Activated naive CD8-positive, alpha-beta T cell treated with anti-CD3 and anti-CD28 coated beads, Interleukin-2, amount 50 U/mL, for 16 hours (primary cell): ENCODE results near the gene TTC21A.

Source experiments
- DNase-seq: peaks from one replicate; pipeline ENCODE4 v3.0.0-alpha.2; 2020; ENCODE audit warnings: low read depth, low spot score

The TTC21A gene

DNA sequence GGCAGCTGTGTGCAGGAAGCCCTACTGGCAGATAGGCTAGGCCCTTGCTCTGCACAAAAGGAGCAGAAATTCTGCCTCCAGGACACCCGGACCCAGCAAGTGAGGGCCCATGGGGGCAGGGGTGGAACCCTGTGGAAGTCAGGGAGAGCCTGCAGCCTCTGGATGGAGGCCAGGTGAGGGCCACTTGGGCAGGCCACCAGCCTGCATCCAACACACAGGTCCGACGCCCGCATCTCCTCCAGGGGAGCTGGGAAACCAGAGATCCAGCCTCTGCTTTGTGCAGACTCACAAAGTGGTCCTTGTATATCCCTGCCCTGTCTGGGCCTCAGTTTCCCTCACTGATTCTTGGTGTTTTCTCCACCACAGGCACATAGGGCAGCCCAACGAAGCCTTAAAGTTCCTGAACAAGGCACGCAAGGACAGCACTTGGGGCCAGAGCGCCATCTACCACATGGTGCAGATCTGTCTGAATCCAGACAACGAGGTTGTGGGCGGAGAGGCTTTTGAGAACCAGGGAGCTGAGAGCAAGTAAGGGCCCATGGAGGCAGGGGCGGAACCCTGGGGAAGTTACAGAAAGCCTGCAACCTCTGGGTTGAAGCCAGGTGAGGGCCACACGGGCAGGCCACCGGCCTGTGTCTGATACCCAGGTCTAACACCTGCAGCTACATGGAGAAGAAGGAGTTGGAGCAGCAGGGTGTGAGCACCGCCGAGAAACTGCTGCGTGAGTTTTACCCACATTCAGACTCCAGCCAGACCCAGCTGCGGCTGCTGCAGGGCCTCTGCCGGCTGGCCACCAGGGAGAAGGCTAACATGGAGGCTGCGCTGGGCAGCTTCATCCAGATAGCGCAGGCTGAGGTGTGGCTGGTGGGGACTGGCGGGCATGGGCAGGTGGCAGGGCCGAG, 29.3 kb downstream of the TTC21A start:
- no peak for DNase-seq

DNA sequence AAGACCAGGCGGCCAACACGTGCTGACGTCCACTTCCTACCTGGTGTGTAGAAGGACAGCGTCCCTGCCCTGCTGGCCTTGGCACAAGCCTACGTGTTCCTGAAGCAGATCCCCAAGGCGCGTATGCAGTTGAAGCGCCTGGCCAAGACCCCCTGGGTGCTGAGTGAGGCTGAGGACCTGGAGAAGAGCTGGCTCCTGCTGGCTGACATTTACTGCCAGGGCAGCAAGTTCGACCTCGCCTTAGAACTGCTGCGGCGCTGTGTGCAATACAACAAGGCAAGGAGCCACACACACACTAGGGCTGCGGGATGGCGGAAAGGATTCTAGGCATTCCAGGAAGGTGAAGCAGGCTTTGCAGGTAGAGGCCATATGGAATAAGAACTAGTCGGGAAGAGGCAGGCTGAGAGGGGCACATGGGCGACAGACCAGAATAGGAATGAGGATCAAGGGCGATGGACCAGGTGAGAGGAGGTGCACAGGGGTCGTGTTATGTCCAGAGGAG, 30.0 kb downstream of the TTC21A start:
- DNase-seq = no peak

DNA sequence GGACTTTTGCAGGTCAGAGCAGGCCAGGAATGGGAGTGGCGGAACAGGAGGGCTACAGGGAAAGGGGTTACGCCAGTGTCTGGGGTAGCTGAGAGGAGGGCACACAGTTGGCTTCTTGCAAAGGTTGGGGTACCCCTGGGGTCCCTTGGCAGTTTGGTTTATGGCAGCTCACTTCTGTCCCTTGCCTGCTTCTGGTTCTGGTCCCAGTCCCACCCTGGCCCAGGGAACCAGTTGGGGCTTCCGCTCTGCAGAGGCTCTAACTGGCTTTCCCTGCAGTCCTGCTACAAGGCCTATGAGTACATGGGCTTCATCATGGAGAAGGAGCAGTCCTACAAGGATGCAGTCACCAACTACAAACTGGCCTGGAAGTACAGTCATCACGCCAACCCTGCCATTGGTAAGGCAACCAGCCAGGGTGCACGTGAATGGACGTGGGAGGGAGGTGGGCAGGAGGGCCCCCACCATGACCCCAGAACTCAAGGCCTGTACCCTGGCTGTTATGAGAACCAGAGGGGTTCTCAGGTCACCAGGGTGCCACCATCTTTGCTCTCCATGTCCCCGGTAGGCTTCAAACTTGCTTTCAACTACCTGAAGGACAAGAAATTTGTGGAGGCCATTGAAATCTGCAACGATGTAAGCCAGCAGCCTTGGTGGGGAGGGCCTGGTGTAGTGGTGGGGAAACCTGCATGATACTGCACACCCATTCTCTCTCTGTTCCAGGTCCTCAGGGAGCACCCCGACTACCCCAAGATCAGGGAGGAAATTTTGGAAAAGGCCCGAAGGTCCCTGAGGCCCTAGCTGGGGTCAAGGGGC, 30.7 kb downstream of the TTC21A start:
- DNase-seq = no peak

DNA sequence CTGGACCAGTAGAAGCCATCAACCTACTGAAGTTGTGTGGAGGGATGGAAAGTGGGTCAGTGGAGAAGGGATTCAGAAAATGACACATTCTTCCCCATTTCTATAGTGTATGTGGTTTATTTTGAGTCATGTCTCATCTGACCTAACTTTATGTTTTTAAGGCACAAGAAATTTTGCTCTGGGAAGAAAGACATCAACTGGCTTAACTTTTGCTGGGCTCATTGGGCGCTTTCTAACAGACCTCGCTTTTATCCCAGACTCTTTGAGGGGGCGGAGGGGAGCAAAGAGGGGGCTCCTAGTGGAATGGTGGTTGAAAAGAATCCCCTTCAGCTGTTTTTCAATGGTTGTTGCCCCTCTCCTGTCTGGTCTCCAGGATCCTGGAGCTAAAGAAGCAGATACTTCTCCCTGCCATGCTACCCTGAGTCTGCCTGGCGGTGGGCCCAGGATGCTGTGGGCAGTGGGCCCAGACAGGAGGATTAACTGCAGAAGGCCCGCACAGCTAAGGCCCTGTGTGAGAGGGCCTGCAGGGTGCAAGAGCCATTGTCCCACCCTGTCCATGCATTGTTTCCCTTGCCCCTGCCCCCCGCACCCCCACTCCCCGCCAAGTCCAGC, 31.4 kb downstream of the TTC21A start:
- no peak for DNase-seq

DNA sequence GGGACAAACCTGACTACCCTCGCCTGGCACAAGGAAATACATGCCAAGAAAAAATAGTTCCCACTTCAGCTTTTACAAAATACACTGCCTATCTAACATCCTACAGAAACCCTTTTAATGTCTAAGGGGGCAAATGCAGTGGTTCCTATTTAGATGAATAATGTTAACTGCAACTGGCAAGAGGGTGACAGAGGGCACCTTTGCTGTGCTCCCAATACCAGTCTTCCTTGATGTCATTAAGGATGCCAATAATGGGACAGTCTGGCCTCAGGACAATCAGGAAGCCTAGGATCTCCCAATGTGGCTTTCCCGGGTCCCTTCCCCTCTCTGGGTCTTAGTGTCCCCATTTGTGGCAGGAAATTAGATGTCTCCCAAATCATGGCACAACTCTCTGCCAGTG, 32.0 kb downstream of the TTC21A start:
- no peak for DNase-seq

DNA sequence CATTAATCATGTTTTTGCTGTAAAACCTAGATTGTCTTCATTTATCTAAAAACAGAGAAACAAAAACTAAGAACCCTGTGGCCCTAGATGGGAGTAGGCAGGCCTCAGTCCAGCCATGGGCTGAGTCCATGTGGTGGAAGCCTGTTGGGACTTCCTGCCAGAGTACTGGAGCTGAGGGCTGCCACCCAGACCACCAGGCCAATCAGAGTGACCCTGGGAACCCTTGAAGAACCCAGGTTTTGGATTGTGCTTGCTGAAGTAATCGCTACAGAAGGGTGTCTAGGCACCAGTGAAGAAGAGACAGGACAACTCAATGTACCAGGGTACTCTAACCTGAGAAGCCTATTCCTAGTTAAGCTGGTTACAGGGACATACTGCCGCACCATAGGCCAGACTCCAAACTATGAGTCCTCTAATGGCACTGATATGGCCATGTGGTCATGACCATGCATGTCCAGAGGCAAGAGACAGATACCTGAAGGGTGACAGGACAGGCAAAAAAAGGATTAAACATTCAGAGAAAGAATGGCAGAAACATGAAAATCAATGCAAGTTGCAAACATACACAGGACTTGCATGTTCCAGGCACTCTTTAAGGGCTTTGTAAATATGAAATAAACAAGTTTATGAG, 33.0 kb downstream of the TTC21A start:
- DNase-seq = no peak

DNA sequence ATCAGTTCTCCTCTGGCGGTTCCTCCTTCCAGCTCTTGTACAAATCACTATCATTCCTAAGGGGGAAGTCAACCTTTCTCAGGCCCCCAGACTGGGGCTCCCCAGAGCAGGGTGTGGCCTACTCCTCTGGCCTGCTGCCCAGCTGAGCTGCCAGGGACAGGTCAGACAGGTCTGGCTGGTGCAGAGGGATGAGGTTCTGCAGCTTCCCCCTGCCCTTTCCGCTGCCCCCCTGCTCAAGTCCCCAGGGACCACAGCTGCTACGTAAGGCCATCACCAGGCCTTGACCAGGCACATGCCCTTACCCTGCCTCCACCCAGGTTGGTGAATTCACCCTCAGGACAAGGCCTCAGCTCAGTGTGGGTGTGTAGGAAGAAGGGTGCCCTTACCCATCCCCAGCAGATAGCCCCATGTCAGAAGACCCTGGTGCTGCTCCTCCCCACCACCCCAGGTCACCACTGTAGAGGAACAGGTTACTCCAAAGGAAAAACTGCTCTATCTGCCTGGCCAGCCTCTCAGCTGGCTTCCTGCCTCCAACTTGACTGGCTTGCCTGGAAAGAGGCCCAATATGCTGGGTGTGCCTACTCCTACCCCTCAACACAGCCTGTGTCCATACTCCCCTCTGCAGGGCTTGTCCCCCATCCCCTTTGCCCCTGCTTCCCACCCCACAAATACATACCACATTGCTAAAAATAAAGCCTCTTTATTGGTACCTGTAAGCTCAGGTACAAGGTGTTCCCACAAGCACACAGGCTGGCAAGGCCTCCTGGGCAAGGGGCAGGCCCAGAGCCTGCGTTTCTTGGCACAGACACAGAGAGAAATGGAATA, 33.9 kb downstream of the TTC21A start:
- DNase-seq = no peak

DNA sequence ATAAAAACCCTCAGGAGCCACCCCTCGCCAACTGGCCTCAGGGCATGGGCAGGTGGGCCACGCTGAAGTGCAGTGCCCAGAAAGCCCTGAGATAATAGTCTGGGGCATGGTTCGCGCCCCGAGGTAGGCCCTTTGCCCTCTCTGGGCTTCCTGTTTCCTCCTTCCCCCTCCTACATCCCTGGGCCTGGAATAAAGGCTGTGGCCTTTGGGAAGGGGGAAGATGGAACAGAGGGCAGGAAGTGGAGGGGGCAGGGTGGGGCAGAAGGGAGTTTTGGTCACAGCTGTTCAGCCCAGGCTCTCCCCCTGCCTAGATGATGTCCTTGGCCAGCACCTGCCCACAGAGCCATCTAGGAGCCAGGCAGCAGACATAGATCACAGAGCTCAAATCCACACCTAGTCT, 34.6 kb downstream of the TTC21A start:
- DNase-seq = no peak

DNA sequence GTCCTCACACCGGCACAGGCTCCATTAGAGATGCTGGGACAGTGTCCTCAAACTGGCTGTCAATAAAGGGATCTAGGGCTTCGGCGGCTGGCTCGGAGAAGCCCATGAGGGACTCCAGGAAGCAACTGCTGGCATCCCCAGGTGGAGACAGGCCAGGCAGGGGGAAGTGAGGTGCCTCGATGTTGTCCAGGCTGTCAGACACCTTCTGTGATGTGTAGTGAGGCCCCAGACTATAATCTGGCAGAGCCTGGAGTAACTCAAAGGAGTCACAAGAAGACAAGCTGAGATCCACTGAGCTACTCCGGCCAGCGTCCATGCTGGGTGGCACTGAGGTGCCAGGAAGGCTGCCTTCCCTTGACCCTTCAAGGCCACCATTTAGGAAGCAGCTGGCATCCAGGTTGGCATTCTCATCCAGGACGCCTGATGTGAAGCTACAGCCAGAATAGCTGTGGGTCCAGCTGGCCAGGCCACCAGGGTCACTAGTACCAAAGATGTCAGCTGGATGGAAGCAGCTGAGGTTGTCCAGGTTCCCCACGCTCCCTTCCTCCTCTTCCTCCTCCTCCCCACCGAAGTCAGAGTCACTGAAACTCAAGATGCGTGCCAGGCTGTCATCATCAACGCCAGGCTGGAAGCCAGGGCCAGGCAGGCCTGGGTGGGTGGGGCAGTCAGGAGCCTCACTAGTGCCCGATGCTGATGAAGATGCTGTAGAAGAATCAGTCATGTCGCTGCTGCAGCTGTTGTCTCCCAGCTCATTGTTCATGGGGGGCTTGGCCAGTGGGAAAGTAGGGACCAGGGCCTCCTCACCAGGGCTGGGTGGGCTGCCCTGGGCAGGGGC, 35.8 kb downstream of the TTC21A start:
- DNase-seq = no peak

DNA sequence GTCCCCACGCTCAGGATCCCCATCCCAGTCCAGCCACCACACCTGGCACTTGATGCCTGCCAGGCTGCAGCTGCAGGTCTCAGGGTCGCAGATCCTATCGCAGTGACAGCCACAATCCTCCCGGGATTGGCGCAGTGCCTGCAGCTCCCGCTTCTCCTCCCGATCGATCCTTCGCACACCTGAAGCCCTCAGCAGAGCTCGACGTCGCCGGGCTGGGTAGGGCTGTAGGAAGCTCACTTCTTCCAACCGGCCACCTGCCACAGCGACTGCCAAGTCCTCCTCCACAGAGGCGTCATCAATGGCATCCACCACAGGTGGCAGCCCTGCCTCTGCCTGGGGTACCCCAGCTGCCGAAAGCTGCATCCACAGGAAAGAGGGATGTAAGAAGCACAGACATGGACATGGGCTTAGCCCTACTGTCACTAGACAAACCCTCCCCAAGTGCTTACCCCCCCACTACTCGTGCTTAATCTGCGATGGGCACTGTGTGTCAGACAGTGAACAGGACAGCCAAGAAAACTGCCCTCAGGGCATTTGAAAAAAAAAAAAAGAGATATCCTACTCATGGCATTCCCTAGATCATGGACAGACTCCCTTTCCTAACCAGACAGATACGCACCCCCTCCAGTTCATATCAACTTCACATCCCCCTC, 36.7 kb downstream of the TTC21A start:
- DNase-seq = no peak

DNA sequence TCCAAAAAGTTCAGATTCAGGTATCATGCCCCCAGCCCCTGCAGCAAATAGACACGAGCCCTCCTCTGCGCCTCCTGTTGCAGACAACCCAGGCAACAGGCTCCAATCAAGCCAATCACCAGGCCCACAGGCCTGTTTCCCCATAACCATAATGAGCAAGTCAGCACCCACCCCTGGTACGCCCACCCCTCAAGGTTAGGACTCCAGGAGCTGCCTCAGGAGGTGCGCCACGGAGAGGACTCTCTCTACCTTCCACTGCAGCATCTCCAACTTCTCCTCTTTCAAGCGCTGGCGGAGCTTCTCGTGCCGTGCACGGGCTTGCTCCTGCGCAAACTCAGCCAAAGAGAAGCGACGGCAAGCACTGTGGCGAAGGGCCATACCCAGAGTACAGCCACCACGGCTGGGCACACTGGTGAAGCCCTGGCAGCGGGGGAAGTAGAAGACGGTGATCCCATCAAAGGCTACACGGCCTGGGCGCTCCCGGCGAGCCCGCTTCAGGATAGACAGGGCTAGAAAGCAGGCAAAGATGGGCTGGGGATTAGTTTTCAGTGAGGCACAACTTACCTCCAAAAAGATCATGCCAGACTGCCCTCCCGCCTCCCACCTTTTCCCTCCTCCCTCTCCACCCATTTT, 37.4 kb downstream of the TTC21A start:
- DNase-seq = no peak

DNA sequence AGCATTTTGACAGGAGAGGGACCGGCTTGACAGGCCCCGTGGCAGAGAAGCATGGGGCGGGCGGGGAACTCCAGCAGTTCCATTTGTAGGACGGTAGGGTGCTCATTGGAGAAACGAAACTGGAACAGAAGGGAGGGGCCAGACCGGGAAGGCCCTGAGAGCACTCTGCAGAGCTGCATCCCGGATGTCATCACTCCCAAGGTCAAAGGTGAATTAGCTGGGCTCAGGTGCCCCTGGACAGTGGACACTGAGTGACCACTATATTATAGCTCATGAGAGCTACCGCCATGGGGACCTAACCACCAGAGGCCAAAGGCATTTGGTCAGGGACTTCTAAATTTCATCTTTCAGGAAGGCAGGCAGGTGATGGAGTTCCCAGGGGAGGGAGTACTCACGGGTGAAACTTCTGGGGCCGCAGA, 38.6 kb downstream of the TTC21A start:
- DNase-seq = no peak

DNA sequence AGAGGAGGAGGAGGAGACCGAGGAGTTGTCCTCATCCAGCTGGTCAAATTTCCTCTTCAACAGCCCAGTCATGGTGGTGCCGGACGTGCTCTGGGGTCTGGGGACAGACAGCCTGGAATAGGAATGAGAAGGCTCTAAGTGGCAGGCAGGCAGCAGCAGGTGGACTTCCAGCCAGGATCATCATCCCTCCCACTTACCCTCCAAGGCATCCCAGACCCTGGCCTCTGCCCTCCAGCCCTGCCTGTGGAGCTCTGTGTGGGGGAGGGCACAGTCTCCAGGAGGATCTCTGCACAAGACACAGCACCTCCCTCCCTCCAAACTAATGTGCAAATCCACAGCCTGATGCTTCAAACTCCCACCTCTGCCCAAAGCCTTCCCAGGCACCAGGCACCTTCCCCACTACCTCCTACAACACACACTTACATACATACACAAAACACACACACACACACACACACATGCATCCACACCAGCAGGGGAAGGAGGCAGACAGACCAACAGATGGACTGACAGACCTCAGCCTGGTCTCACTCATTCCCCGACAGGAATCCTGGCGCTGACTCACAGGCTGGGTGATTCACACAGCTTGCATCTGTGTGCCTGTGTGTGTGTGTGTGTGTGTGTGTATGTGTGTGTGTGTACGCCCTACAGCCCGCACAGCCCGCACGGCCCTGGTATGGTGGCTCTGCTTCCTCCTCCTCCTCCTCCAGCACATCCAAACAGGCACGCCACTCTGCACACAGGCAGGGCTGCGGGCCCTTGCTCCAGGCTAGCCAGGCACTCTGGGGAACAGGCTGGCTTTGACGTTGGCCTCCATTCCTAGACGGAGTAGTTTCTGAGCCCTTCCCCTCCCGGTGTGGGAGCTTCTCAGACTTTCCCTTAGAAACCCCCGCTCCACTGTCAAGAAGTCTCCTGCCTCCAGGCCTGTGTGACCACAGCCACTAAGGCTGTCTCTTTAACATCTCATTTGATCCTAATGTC, 39.4 kb downstream of the TTC21A start:
- DNase-seq = peak; percentile 44

DNA sequence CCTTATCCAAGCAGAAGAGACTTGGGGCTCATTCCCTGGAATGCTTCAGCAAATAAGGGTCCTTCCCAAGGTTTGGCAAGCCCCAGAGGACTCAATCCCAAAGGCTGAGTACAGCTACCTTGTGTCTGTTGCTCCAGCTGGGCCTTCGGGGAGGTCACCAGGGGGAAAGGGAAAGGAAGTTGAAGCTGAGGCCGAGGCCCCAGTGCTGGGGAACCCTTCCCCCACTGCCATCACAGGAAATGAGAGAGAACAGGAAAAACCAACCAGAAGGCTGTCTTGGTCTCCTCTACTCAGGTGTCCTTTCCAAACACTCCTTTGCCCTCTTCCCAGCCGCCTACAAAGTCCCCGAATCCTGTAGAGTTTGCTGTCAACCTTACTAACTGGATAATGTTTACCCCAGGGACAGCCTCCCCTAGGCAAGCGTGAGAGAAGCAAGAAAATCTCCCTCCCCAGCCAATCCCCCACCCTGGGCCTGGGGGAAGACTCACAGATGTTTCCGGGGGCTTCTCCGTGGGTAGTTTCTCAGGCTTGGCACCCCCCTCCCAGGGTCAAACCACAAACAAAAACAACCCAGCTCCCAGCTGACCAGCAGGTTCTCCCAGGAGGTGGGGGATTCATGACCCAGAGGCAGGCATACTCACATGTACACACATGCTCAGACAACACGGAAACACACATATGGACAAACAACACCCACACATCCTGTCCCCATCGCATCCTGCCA, 40.4 kb downstream of the TTC21A start:
- DNase-seq = no peak

DNA sequence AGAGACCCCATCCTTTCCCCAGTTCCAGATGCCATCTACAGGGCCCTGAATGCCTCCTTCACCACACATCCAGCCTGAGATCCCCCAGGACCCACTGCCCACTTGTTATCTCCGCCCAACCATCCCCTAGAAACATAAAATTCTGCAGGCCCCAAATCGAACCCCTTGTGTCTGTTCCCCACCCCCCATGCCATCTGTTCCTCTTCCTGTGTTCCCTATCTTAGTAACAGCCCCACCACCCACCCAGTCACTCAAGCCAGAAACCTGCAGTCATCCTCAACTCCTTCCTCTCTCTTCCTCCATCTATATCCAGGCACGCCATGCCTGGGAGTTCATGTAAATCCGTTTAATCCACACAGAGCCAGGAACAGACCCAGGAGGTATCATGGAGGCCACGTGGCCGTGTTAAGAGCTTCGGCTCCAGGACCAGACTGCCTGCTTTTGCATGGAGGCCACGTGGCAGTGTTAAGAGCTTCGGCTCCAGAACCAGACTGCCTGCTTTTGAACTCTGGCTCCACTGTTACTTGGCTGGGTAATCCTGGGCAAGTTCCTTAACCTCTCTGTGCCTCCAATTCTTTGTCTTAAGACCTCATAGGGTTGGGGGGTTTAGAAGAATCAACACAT, 41.1 kb downstream of the TTC21A start:
- DNase-seq = no peak

DNA sequence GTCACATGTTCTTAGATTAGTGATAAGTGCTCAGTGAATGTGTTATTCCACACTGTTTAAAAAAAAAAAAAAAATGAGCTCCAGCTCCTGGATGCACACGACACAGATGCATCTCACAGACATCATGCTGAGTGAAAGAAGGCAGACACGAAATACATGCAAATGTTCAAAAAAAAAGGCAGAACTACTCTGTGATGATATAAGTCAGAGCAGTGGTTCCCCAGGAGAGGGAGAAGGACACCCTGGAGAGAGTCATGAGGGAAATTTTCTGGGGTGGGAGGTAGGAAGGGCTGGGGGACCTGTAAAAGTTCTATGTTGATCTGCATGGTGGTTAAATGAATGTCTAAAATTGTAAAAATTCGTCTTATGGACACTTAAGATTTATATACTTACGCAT, 41.6 kb downstream of the TTC21A start:
- no peak for DNase-seq
